Effector CD8-positive, alpha-beta T cell (primary cell): Measurements from ENCODE around the gene CNTNAP5.

Experiments
- DNase-seq: peaks from one replicate; lab custom pipeline; 2025; lab: John Stamatoyannopoulos, UW

CNTNAP5 gene

GRCh38 chr2:124894199-124894598 lies 869.1 kb downstream of the CNTNAP5 start:
- DNase-seq, result no peak

- no peak for DNase-seq
These were observed 873.7 kb downstream of the CNTNAP5 start for GRCh38 chr2:124898827-124899226.

- no peak for DNase-seq
These were observed 883.3 kb downstream of the CNTNAP5 start for GRCh38 chr2:124908411-124908810.

GRCh38 chr2:124911560-124911959 lies 886.5 kb downstream of the CNTNAP5 start:
- no peak for DNase-seq

- no peak for DNase-seq
These were observed 888.8 kb downstream of the CNTNAP5 start for GRCh38 chr2:124913868-124914267.

GRCh38 chr2:124915567-124915966 lies 890.5 kb downstream of the CNTNAP5 start:
- DNase-seq, result no peak

- DNase-seq, result no peak
These were observed 894.2 kb downstream of the CNTNAP5 start for GRCh38 chr2:124919296-124919695.

GRCh38 chr2:124920448-124920847 lies 895.4 kb downstream of the CNTNAP5 start:
- no peak for DNase-seq

GRCh38 chr2:124921191-124921590 lies 896.1 kb downstream of the CNTNAP5 start:
- no peak for DNase-seq

- DNase-seq, result no peak
These were observed 898.0 kb downstream of the CNTNAP5 start for GRCh38 chr2:124923097-124923496.

GRCh38 chr2:124933883-124934282 lies 908.8 kb downstream of the CNTNAP5 start:
- DNase-seq, result no peak

- DNase-seq, result no peak
These were observed 928.8 kb downstream of the CNTNAP5 start for GRCh38 chr2:124953921-124954320.

GRCh38 chr2:124959581-124959980 lies 934.5 kb downstream of the CNTNAP5 start:
- DNase-seq, result no peak

GRCh38 chr2:124961132-124961531 lies 936.0 kb downstream of the CNTNAP5 start:
- DNase-seq, result no peak
